Raji (cell line): Measurements from ENCODE around the gene CFAP97.

ENCODE experiments used
- POLR2A ChIP-seq: IDR thresholded peaks from 2 replicates; pipeline ENCODE4 v1.6.1; 2011; ENCODE audit warnings: low read depth, low read length, control low read depth; ENCODE audit not compliant: insufficient read depth

The CFAP97 gene

DNA sequence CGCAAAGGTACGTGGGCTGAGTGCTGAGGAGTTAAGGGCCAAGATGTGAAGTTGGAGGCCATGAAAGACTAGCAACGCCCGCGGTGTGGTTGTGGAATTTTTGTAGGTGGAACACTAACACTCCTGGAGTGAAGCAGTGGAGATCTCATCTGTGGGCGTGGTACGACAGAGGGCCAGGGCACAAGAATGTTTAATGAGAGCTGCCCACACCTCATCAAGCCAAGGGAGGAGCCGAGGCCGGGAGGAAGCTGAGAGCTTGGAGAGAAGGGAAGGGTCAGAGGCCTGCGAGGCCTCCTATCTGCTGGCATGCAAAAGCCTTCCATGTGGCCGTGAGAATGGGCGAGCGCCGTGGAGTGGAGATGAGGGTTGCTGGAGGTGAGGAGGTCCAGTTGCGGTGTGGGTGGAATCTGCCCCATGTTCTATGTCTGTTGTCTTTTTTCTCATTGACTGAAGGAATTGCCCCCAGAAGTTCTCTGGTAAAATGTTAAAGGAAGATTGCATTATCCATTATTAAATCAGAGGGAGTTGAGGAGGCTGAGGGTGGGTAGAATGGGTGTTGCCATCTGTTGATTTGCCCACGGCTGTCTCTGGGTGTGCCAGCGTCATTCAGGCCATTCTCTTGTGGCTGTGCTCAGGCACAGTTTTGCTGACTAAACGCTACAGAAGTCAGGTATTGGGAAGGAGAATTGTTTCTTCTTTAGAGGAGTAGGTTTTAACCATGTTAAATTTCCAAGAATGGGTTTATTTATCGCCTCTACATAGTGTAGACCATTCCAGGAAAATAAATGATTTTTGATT, 25.4 kb upstream of the CFAP97 start:
- TF ChIP-seq POLR2A, result no peak

DNA sequence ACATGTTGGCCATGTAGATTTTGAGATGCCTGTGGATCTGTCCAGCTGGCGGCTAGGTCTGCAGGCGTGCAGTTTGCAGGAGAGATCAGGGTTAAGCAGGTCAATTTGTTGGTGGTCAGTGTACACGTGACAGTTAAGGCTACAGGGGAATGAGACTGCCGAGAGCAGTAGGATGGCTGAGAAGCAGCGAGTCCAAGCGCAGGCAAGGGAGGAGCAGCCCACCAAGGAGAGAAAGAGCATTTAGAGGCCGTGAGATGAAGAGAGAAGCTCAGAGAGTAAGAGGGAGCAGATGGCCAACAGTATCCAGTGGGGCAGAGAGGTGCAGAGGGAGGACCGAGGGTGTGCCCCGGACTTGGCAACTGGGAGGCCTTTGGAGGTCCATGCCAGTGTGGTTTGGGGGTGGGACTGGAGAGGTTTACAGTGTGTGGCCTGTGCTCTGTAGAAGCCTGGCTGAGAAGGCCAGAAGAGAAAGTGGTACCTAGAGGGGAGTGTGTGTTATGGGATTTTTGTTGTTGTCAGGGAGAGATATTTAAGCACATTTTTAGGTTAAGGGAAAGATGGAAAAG, 24.0 kb upstream of the CFAP97 start:
- no peak for TF ChIP-seq POLR2A

DNA sequence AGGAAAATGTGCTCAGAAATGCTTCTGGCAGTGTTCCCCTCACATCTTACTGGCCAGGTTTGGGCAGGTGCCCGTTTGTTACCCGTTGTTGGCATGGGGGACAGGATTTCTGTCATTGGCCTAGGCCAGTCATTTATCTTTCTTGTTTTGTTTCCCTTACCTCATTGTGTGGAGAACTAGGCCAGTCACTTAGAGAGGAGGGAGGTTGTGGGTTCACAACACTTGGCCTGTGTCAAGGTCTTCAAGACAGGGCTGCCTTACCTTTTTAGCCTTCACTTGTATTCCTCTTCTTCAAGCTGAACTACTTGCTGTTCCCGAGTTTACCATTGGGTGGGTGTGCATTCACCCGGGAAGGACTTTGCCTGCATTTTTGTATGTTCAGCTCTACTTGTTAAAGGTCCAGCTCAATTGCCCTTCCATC, 23.3 kb upstream of the CFAP97 start:
- no peak for TF ChIP-seq POLR2A

DNA sequence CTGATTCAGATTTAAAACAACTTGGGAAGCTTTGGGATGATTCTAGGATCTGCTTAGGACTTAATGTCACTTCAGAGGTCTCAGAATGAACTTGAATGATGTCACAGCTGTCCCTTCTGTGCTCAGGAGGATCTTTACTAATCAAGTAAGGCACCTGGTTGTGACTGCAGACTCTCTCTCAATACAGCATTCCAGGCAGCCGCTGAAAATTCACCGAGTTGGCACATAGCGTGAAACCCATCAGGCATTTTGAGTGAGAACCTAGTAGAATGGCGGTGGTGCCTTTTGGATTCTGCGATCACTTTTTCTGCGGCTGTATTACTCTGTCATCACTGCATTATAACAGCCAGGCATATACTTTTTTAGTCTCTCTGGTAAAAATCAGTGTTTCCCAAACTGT, 22.1 kb upstream of the CFAP97 start:
- TF ChIP-seq POLR2A, result no peak

DNA sequence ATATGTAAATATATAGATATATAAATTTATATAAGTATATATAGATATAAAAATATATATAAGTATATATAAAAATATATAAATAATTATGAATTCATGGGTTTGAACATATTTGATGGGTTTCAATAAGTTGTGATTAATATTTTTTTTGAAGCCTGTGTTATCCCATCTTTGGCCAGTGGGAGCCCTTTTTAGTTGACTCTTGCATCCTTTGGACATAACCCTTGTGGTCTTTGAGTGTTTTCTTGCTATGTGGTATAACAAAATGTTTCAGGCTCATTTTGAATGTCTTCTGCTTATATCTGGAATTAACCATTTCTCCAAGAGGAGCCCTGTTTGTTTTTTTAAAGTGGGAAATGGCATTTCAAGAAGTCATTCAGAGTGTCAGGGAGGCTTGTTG, 20.8 kb upstream of the CFAP97 start:
- TF ChIP-seq POLR2A, result no peak

DNA sequence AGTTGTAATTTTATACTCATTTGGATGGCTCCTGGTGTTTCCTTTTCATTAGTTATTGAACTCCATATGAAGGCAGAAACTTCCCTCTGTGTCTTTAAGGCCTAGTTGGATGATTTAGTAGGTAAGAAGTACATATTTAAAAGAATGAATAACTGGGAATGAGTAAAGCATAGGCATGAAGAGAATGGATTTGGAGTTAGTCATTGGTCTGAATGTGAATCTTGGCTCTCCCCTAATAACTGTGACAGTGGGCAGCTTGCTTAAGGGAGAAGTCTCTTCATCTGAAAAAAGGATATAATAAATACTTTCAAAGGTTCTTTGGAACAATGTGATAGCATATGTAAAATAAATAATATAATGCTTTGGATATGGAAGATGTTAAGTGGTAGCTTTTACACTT, 18.8 kb upstream of the CFAP97 start:
- TF ChIP-seq POLR2A, result no peak

DNA sequence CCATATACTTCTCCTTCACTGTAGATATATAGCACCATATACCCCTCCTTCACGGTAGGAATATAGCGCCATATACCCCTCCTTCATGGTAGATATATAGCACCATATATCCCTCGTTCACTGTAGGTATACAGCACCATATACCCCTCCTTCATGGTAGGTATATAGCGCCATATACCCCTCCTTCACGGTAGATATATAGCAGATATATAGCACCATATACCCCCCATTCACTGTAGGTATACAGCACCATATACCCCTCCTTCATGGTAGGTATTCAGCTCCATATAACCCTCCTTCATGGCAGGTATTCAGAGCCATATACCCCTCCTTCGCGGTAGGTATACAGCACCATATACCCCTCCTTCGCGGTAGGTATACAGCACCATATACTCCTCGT, 18.1 kb upstream of the CFAP97 start:
- TF ChIP-seq POLR2A, result no peak

DNA sequence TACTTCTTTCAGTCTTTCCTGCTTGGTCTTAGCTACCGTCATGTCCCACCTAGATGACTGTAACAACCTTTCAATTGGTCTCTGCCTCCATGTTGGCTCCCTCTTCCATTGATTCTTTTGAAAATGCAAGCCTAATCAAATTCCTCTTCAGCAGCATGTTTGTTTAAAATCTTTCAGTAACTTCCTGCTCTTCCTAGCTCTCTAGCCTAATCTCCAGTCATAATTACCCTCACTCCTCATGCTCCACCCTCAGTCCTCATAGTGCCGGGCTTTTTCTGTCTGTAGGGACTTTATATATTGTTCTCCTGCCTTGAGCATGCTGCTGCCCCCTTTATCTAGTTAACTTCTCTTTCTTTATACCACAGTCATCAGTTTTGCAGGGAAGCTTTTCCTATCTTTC, 17.7 kb upstream of the CFAP97 start:
- no peak for TF ChIP-seq POLR2A

DNA sequence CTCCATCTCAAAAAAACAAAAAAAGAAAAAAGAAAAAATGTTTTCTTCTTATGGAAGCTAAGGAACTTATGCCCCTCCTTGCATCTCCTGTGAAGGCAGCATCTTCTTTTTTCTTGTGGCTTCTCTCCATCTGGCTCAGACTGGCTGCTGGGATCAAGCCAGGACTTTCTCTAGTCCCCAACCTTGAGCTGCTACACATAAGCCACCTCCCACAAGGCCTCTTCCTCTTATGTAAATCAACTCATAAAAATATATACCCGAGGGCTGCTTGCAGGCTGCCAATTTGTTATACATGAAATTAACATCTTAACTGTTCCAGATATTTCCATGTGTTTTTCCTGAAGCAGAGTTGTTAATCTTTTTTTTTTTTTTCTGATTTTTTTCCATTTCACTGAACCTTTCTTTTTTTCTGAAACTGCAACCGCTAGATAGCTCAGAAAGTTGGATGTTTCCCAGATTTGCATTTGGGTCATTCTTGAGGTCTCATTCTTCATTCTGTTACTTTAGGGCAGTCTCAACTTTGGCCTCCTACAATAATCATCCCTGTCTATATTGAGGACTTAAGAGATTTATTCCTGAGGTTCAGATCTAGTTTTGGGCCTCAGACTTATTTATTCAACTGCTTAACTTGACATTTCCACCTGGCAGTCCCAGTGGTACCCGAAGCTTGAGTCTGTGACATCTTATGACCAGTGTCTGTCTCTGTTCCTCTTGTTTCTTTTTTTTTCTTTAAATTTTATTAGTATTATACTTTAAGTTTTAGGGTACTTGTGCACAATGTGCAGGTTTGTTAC, 15.9 kb upstream of the CFAP97 start:
- no peak for TF ChIP-seq POLR2A

DNA sequence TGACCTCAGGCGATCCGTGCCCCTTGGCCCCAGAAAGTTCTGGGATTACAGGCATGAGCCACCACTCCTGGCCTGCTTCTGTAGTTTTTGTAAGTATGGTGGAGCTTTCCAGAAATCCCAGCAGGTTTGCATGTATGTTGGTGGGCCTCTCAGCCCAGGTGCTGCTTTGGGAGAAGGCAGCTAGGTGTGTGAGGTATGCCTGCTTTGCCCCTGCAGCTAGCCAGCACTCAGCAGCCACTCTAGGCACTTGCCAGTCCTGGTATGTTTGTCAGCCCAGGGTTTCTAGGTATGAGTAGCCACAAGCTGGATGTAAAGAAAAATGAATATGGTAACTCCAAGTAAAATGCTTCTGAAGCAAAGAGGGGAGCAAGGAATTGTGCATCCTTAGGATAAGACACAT, 14.5 kb upstream of the CFAP97 start:
- no peak for TF ChIP-seq POLR2A

DNA sequence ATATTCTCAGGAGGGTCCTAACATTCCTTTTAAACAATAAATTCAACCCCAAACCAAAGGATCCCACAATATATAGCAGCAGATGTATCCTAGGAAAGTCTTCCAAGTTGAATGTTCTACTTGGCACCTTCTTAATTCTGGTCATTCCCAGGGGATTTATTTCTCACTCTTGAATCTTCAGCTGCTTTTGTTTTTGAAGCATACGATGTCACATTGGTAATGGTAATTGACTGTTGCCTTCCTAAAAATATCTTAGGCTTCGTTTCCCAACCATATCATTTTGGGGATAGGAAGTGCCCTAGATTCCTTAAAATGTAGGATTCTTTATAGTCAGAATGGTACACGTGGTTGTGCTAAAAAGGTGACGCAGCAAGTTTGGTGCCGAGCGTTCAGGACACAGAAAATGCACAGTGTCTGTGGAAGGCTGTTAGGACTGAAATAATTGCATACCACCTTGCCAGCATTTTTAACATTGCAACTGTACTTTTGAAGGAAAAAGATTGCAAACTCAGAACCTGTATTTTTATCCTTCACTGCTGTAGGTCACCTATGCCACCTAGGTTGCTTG, 13.7 kb upstream of the CFAP97 start:
- no peak for TF ChIP-seq POLR2A

DNA sequence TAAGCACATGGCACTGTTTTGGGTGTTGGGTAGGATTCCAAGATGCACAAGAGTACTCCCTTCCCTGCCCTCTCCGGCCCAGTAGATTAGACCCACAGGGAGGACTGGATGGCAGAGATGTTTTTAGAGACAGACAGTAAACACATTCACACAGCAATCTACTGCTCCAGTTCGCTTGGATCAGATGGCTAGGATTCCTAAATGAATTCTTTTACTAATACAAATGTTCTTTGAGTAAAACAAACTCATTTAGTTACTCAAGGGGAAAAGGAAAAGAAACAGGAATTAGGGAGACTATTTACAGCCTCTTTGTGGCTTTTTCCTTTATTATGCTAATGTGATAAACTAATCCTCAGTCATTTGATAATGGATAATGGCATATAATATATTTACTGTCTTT, 11.5 kb upstream of the CFAP97 start:
- no peak for TF ChIP-seq POLR2A

DNA sequence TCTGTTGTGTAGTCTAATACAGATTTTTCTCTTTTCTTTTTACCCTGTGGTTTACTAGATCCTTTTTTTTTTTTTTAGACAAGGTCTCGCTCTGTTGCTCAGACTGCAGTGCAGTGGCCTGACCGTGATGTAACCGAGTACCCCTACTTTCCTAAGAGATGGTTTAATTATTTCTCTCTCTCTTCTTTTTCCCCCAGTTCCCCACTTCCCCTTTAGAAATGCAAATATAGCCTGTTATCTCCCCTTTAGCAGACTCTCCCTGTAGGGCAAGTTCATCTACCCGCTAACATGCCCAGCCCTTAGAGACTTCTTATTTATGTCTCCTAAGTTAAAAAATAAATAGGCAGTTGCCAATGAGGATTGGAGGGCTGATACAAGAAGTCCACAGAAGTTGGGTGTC, 10.1 kb upstream of the CFAP97 start:
- no peak for TF ChIP-seq POLR2A

DNA sequence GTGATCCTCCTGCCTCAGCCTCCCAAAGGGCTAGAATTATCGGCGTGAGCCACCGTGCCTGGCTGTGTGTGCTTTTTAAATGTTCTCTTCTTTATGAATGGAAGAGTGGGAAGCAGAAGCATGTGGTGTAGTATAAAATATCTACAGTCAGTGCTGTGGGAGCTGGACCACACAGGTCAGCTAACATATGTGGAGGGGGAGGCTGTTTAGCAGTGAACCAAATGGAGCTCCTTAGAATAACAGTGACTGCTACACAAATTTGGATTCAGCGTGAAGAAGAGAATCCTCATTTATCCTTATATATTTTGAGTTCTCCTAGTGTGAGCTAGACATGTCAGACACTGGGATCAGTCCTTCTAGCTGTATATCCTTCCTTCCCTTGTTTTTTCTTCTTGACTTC, 8.8 kb upstream of the CFAP97 start:
- no peak for TF ChIP-seq POLR2A

DNA sequence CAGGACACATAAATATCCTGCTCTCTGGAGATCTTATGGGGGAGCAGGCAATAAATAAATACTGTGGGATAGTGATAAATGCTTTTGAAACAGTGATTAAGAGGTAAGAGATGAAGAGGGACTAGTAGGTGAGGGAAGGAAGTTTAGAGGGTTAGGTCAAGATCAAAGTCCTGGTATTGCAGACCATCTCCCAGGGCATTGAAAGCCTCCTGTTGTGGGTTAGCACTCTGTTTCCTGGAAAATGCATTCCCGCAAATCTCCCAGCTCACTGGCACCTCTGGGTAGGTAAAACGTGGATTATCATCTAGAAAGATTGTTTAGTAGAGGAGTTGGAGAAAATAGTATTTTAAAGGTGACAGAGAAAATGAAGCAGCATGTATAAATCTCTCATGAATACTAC, 7.8 kb upstream of the CFAP97 start:
- no peak for TF ChIP-seq POLR2A

DNA sequence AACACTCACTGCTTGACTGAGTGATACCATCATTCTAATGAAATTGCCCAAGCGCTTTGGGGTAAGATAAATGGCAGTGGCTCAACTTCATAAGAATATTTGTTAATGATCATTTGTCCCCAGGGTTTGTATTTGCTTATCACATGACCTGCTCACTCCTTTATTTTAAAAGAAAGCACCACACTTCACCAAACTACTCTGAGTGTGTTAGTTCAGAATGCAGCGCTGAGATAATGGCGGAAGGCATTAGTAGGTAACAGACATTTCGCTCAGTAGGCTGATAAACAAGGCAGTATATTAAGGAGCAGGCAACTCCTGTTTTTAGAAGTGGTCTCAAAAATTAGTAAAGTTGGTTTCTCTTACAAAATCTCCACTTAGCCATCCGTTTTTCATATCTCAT, 7.2 kb upstream of the CFAP97 start:
- TF ChIP-seq POLR2A, result peak; percentile 47; the same call in 1 of the 2 replicates
